IMR-90 (cell line): ENCODE results near the gene FIBIN. TPM values are rescaled to one million over a fixed set of nuclear protein-coding genes. Genes with fewer than 3 reads are reported as not detected.

Source experiments
- ATAC-seq: fragments of 200-7000 bp; cut with Tn5 transposase; 2 replicates; pipeline ENCODE4 v1.9.1; 2020; ENCODE audit warnings: low read depth, mild to moderate bottlenecking, moderate library complexity
- BruUV-seq: library from RNA; stranded (reverse); fragments of 400-500 nt; replicated peaks from 2 replicates; lab custom pipeline; 2021; lab: Mats Ljungman, UMichigan
- CTCF ChIA-PET: fragments of 300-600 bp; formaldehyde crosslinking; extraction: SDS; loops from one replicate; lab custom pipeline; 2021; ENCODE audit warnings: antibody characterized with exemption; lab: Yijun Ruan, JAX
- POLR2A ChIA-PET: fragments of 300-600 bp; sonication (Branson Sonifier 250); formaldehyde crosslinking; loops from one replicate; lab custom pipeline; 2022; ENCODE audit warnings: antibody characterized with exemption; ENCODE audit not compliant: unreplicated experiment; lab: Charles Lee
- DNase-seq: peaks from one replicate; pipeline ENCODE4 v3.0.0; 2013
- H2AFZ ChIP-seq: replicated peaks from 2 replicates; pipeline ENCODE3; 2013; ENCODE audit warnings: low read length, mild to moderate bottlenecking; ENCODE audit not compliant: poor library complexity
- H2AK5ac ChIP-seq: 2 replicates; pipeline ENCODE4 v1.6.1; 2013; ENCODE audit warnings: low read depth, low read length, inconsistent platforms
- H2AK9ac ChIP-seq: replicated peaks from 2 replicates; pipeline ENCODE3; 2013; ENCODE audit warnings: mild to moderate bottlenecking, low read depth, low read length, moderate library complexity; ENCODE audit not compliant: poor library complexity
- H2BK120ac ChIP-seq: 2 replicates; pipeline ENCODE4 v1.6.1; 2013; ENCODE audit warnings: low read depth, low read length, inconsistent platforms
- H2BK15ac ChIP-seq: 3 replicates; pipeline ENCODE4 v1.6.1; 2013; ENCODE audit warnings: low read depth, low read length, inconsistent platforms
- H2BK20ac ChIP-seq: 2 replicates; pipeline ENCODE4 v1.6.1; 2013; ENCODE audit warnings: low read depth, mild to moderate bottlenecking, inconsistent platforms, low read length, moderate library complexity
- H2BK5ac ChIP-seq: 2 replicates; pipeline ENCODE4 v1.6.1; 2013; ENCODE audit warnings: mild to moderate bottlenecking, low read depth, low read length, inconsistent platforms; ENCODE audit not compliant: poor library complexity, severe bottlenecking
- H3K14ac ChIP-seq: replicated peaks from 2 replicates; pipeline ENCODE4 v1.6.1; 2013; ENCODE audit warnings: low read depth, low read length, inconsistent platforms
- H3K18ac ChIP-seq: 2 replicates; pipeline ENCODE4 v1.6.1; 2013; ENCODE audit warnings: low read depth, low read length, control low read depth
- H3K23ac ChIP-seq: 2 replicates; pipeline ENCODE4 v1.6.1; 2013; ENCODE audit warnings: low read depth, low read length, inconsistent platforms
- H3K27ac ChIP-seq: 2 replicates; pipeline ENCODE4 v1.5.1; 2013; ENCODE audit warnings: mild to moderate bottlenecking, control low read depth, low read length; ENCODE audit not compliant: insufficient read depth
- H3K27me3 ChIP-seq: 2 replicates; pipeline ENCODE4 v1.6.1; 2013; ENCODE audit warnings: low read length; ENCODE audit not compliant: control insufficient read depth, insufficient read depth
- H3K36me3 ChIP-seq: 2 replicates; pipeline ENCODE4 v1.6.1; 2013; ENCODE audit warnings: low read length, mixed read lengths; ENCODE audit not compliant: control insufficient read depth, insufficient read depth
- H3K4ac ChIP-seq: 2 replicates; pipeline ENCODE4 v1.6.1; 2013; ENCODE audit warnings: low read depth, low read length, inconsistent platforms
- H3K4me1 ChIP-seq: 2 replicates; pipeline ENCODE4 v1.6.1; 2013; ENCODE audit warnings: low read length, mixed read lengths; ENCODE audit not compliant: control insufficient read depth, insufficient read depth
- H3K4me2 ChIP-seq: 2 replicates; pipeline ENCODE4 v1.6.1; 2013; ENCODE audit warnings: low read depth, mild to moderate bottlenecking, control low read depth, low read length, moderate library complexity
- H3K4me3 ChIP-seq: 2 replicates; pipeline ENCODE4 v1.5.1; 2013; ENCODE audit warnings: low read depth, mild to moderate bottlenecking, control low read depth, low read length, moderate library complexity; ENCODE audit not compliant: insufficient read depth
- H3K56ac ChIP-seq: 2 replicates; pipeline ENCODE4 v1.6.1; 2013; ENCODE audit warnings: low read length, inconsistent platforms; ENCODE audit not compliant: insufficient read depth; ENCODE audit errors: extremely low read depth
- H3K79me1 ChIP-seq, 2 experiments: 2 replicates each; pipeline ENCODE4 v1.6.1; 2013; ENCODE audit warnings: low read length in 2 of 2, inconsistent platforms in 1 of 2, low read depth in 1 of 2
- H3K9ac ChIP-seq: 2 replicates; pipeline ENCODE4 v1.6.1; 2013; ENCODE audit warnings: low read depth, low read length, control low read depth
- H3K9me1 ChIP-seq: 2 replicates; pipeline ENCODE4 v1.6.1; 2013; ENCODE audit warnings: low read length, inconsistent platforms; ENCODE audit not compliant: insufficient read depth
- H3K9me3 ChIP-seq: 2 replicates; pipeline ENCODE4 v1.6.1; 2013; ENCODE audit warnings: low read length; ENCODE audit not compliant: control insufficient read depth, insufficient read depth
- H4K20me1 ChIP-seq: 2 replicates; pipeline ENCODE4 v1.6.1; 2013; ENCODE audit warnings: low read length, inconsistent platforms; ENCODE audit not compliant: insufficient read depth
- H4K5ac ChIP-seq: 2 replicates; pipeline ENCODE4 v1.6.1; 2013; ENCODE audit warnings: mild to moderate bottlenecking, low read depth, low read length, control low read depth
- H4K8ac ChIP-seq, 2 experiments: 2 replicates each; pipeline ENCODE4 v1.6.1; 2013; ENCODE audit warnings: low read depth in 2 of 2, low read length in 2 of 2, control low read depth in 1 of 2, inconsistent platforms in 1 of 2
- H4K91ac ChIP-seq: 2 replicates; pipeline ENCODE4 v1.6.1; 2013; ENCODE audit warnings: low read depth, low read length, inconsistent platforms; ENCODE audit not compliant: insufficient read depth
- BHLHE40 ChIP-seq: fragments of 150-350 bp; IDR thresholded peaks from 2 replicates; pipeline ENCODE4 v1.6.1; 2016; ENCODE audit warnings: mild to moderate bottlenecking, low read depth, low read length
- CEBPB ChIP-seq: IDR thresholded peaks from 2 replicates; pipeline ENCODE4 v1.6.1; 2012; ENCODE audit warnings: low read depth, low read length, improper control_type of control experiment
- CHD1 ChIP-seq: IDR thresholded peaks from 2 replicates; pipeline ENCODE4 v1.6.1; 2012; ENCODE audit warnings: low read depth, low read length, improper control_type of control experiment
- CTCF ChIP-seq: conservative IDR thresholded peaks from 2 replicates; pipeline ENCODE4 v1.5.1; 2012; ENCODE audit warnings: mild to moderate bottlenecking, low read depth, low read length, improper control_type of control experiment
- ELK1 ChIP-seq: fragments of 150-350 bp; IDR thresholded peaks from 2 replicates; pipeline ENCODE4 v1.6.1; 2016; ENCODE audit warnings: low read depth, mild to moderate bottlenecking, low read length, moderate library complexity, borderline replicate concordance
- FOS ChIP-seq: fragments of 150-350 bp; IDR thresholded peaks from 2 replicates; pipeline ENCODE4 v1.6.1; 2016; ENCODE audit warnings: low read depth, low read length
- MAFK ChIP-seq: IDR thresholded peaks from 2 replicates; pipeline ENCODE4 v1.6.1; 2012; ENCODE audit warnings: low read depth, low read length, improper control_type of control experiment
- MAZ ChIP-seq: IDR thresholded peaks from 2 replicates; pipeline ENCODE4 v1.6.1; 2012; ENCODE audit warnings: low read depth, mild to moderate bottlenecking, low read length, improper control_type of control experiment, moderate library complexity, borderline replicate concordance
- MXI1 ChIP-seq: IDR thresholded peaks from 2 replicates; pipeline ENCODE4 v1.6.1; 2012; ENCODE audit warnings: low read depth, mild to moderate bottlenecking, low read length, moderate library complexity, borderline replicate concordance
- NFE2L2 ChIP-seq: fragments of 150-350 bp; IDR thresholded peaks from 2 replicates; pipeline ENCODE4 v1.6.1; 2016; ENCODE audit warnings: low read depth, mild to moderate bottlenecking, low read length
- POLR2A ChIP-seq: IDR thresholded peaks from 2 replicates; pipeline ENCODE4 v1.6.1; 2012; ENCODE audit warnings: mild to moderate bottlenecking, low read depth, low read length
- RAD21 ChIP-seq: IDR thresholded peaks from 2 replicates; pipeline ENCODE4 v1.6.1; 2012; ENCODE audit warnings: low read length, improper control_type of control experiment
- RCOR1 ChIP-seq: IDR thresholded peaks from 2 replicates; pipeline ENCODE4 v1.6.1; 2012; ENCODE audit warnings: mild to moderate bottlenecking, low read length, improper control_type of control experiment; ENCODE audit not compliant: insufficient replicate concordance
- RFX5 ChIP-seq: IDR thresholded peaks from 2 replicates; pipeline ENCODE4 v1.8.0; 2012; ENCODE audit warnings: low read depth, mild to moderate bottlenecking, low read length, moderate library complexity
- SMC3 ChIP-seq: fragments of 150-350 bp; IDR thresholded peaks from 2 replicates; pipeline ENCODE4 v1.6.1; 2016; ENCODE audit warnings: low read depth, mild to moderate bottlenecking, antibody characterized with exemption, low read length, moderate library complexity
- USF2 ChIP-seq: fragments of 150-350 bp; IDR thresholded peaks from 2 replicates; pipeline ENCODE4 v1.6.1; 2017; ENCODE audit warnings: mild to moderate bottlenecking, antibody characterized with exemption, low read length, low read depth
- WGBS, 2 experiments: methylation state at CpG; one replicate each; pipeline versions ENCODE4 v1.1.5 to v1.1.7; 2013; ENCODE audit warnings: missing lambda C conversion rate in 2 of 2; ENCODE audit not compliant: insufficient read length in 1 of 2; ENCODE audit errors: extremely low coverage in 2 of 2; 5-methylcytosine and 5-hydroxymethylcytosine counted together
- dilution Hi-C: fragments of 300-500 bp; cut with HindIII; formaldehyde crosslinking; loops from one replicate; pipeline ENCODE4 v1.14.3; 2018; ENCODE audit warnings: low sequenced_read_pairs; ENCODE audit not compliant: unreplicated experiment
- in situ Hi-C: fragments of 300-500 bp; cut with MboI; formaldehyde crosslinking; loops from 3 replicates; pipeline ENCODE4 v1.14.3; 2019; ENCODE audit warnings: low sequenced_read_pairs, inconsistent platforms, mixed read lengths
- intact Hi-C: fragments of 100-400 bp; cut with micrococcal nuclease; formaldehyde crosslinking; loops from 2 replicates; pipeline ENCODE4 v1.10.0; 2022
- polyA plus RNA-seq, 3 experiments: library from polyadenylated mRNA; depleted of rRNA; stranded (reverse); fragments of >200 nt; gene quantifications; 2 replicates each; pipeline ENCODE4 v1.2.3, GENCODE V29; 2012; ENCODE audit warnings: low replicate concordance in 1 of 3
- total RNA-seq: library from RNA; depleted of rRNA; stranded (reverse); fragments of >200 nt; gene quantifications from 2 replicates; pipeline ENCODE4 v1.2.3, GENCODE V29; 2012

Gene FIBIN
- total and polyA plus RNA-seq, 2 of the 4 experiments (the other 2 are of a cell fraction), result 5.7 to 6.1 TPM

GRCh38 chr11:26960281-26960680 is 33.6 kb upstream of the FIBIN start:
- no CpG with 5 or more reads among the region's 2 CpGs for WGBS, 2 experiments
- CTCF ChIA-PET, result no interaction called here

More at GRCh38 chr11:26960281-26960680, 33.6 kb upstream of the FIBIN start:
- no peak overlapping the region for H4K91ac ChIP-seq
- dilution Hi-C loops, result no loop called here
- H3K9ac ChIP-seq, result no peak overlapping the region
- no peak overlapping the region for H3K4ac ChIP-seq
- no peak overlapping the region for H3K56ac ChIP-seq
- H3K79me1 ChIP-seq, result no peaks in the 10 kb centered on the region
- H2BK120ac ChIP-seq, result no peak overlapping the region
- no peak overlapping the region for H3K27ac ChIP-seq
- H3K18ac ChIP-seq, result no peak overlapping the region
- H4K5ac ChIP-seq, result no peak overlapping the region
- no peak overlapping the region for H2AK5ac ChIP-seq
- H2AFZ ChIP-seq, result no peak overlapping the region
- BruUV-seq, result no TSS peak
- H3K4me2 ChIP-seq, result no peak overlapping the region
- H3K4me1 ChIP-seq, result peaks cover 3% of the 10 kb centered on the region; the same call in 1 of the 2 replicates
- in situ Hi-C loops, result no loop called here
- H3K4me3 ChIP-seq, result no peak overlapping the region
- H4K20me1 ChIP-seq, result no peaks in the 10 kb centered on the region
- H2BK20ac ChIP-seq, result no peak overlapping the region
- H3K27me3 ChIP-seq, result no peaks in the 10 kb centered on the region
- POLR2A ChIA-PET, result no interaction called here
- DNase-seq (peak; percentile 43), ATAC-seq (peak; percentile 59)
- no peak overlapping the region for H2BK15ac ChIP-seq
- no peak overlapping the region for H4K8ac ChIP-seq
- no peaks in the 10 kb centered on the region for H3K36me3 ChIP-seq
- no peaks in the 10 kb centered on the region for H3K9me3 ChIP-seq
- no peaks in the 10 kb centered on the region for H3K9me1 ChIP-seq
- H3K14ac ChIP-seq, result no peak overlapping the region
- TF ChIP-seq BHLHE40, result no peak
- TF ChIP-seq NFE2L2, result no peak
- TF ChIP-seq RFX5, result no peak
- no peak for TF ChIP-seq MAZ
- TF ChIP-seq RCOR1, result no peak
- no peak for TF ChIP-seq ELK1
- TF ChIP-seq CTCF, result no peak
- no peak for TF ChIP-seq CHD1
- no peak for TF ChIP-seq USF2
- TF ChIP-seq SMC3, result no peak
- no peak for TF ChIP-seq MAFK
- TF ChIP-seq MXI1, result no peak
- TF ChIP-seq POLR2A, result no peak
- TF ChIP-seq FOS, result no peak
- TF ChIP-seq RAD21, result no peak
- no peak for TF ChIP-seq CEBPB
- intact Hi-C loops, result no loop called here
- no peak overlapping the region for H2BK5ac ChIP-seq
- no peak overlapping the region for H3K23ac ChIP-seq
- H2AK9ac ChIP-seq, result no peak overlapping the region
